Brain microvascular endothelial cell (primary cell): ENCODE measurements around the gene ZNF70.

Source experiments
- DNase-seq: peaks from one replicate; pipeline ENCODE4 v3.0.0-alpha.2; 2020
- H3K27ac ChIP-seq: fragments of 250-450 bp; sonication (Bioruptor Pico); 2 replicates; pipeline ENCODE4 v1.5.1; 2020; ENCODE audit warnings: mild to moderate bottlenecking, moderate library complexity
- H3K27me3 ChIP-seq: fragments of 250-450 bp; sonication (Bioruptor Pico); replicated peaks from 2 replicates; pipeline ENCODE4 v1.5.1; 2020; ENCODE audit warnings: mild to moderate bottlenecking
- H3K36me3 ChIP-seq: fragments of 250-450 bp; sonication (Bioruptor Pico); replicated peaks from 2 replicates; pipeline ENCODE4 v1.5.1; 2020; ENCODE audit warnings: mild to moderate bottlenecking
- H3K4me3 ChIP-seq: 2 replicates; pipeline ENCODE4 v1.5.1; 2011; ENCODE audit warnings: low read depth, mild to moderate bottlenecking, control low read depth, low read length, moderate library complexity
- in situ Hi-C: cut with HindIII; loops from 2 replicates; pipeline ENCODE4 v1.10.0; 2017; ENCODE audit warnings: low sequenced_read_pairs, low pct_ligation_motif_present
- TF ChIP-seq, protein P1 (sequence below): IDR thresholded peaks from 2 replicates; pipeline ENCODE4 v1.5.1; 2011; ENCODE audit warnings: low read depth, mild to moderate bottlenecking, moderate library complexity, low read length, control low read depth, inconsistent platforms; ENCODE audit errors: missing control alignments

The ZNF70 gene

DNA sequence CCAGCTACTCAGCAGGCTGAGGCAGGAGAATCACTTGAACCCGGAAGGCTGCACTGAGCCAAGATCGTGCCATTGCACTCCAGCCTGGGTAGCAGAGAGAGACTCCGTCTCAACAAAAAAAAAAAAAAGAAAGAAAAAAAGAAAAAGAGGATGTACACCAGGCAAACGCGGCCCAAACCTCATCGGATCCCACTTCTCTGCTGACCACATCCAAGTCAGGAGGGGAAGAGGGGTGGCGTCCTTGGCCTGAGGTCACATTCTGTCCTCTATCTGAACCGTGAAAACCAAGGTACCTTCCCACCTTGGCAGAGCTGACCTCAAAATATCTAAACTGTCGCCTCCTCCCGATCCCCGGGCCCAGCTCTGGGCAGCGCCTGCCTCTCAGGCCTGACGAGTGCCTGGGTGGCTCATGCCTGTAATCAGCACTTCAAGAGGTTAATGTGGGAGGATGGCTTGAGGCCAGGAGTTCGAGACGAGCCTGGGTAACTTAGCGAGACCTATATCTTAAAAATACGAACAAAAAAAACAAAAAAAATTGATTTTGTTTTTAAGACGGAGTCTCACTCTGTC lies 35.0 kb downstream of the ZNF70 start:
- TF ChIP-seq, protein P1, sequence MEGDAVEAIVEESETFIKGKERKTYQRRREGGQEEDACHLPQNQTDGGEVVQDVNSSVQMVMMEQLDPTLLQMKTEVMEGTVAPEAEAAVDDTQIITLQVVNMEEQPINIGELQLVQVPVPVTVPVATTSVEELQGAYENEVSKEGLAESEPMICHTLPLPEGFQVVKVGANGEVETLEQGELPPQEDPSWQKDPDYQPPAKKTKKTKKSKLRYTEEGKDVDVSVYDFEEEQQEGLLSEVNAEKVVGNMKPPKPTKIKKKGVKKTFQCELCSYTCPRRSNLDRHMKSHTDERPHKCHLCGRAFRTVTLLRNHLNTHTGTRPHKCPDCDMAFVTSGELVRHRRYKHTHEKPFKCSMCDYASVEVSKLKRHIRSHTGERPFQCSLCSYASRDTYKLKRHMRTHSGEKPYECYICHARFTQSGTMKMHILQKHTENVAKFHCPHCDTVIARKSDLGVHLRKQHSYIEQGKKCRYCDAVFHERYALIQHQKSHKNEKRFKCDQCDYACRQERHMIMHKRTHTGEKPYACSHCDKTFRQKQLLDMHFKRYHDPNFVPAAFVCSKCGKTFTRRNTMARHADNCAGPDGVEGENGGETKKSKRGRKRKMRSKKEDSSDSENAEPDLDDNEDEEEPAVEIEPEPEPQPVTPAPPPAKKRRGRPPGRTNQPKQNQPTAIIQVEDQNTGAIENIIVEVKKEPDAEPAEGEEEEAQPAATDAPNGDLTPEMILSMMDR: no peak
- no peaks in the 10 kb centered on the region for H3K27me3 ChIP-seq
- no peak for DNase-seq
- peaks cover 10% of the 10 kb centered on the region for H3K36me3 ChIP-seq
- no peak overlapping the region for H3K4me3 ChIP-seq
- H3K27ac ChIP-seq: no peak overlapping the region
- in situ Hi-C loops: no loop called here

DNA sequence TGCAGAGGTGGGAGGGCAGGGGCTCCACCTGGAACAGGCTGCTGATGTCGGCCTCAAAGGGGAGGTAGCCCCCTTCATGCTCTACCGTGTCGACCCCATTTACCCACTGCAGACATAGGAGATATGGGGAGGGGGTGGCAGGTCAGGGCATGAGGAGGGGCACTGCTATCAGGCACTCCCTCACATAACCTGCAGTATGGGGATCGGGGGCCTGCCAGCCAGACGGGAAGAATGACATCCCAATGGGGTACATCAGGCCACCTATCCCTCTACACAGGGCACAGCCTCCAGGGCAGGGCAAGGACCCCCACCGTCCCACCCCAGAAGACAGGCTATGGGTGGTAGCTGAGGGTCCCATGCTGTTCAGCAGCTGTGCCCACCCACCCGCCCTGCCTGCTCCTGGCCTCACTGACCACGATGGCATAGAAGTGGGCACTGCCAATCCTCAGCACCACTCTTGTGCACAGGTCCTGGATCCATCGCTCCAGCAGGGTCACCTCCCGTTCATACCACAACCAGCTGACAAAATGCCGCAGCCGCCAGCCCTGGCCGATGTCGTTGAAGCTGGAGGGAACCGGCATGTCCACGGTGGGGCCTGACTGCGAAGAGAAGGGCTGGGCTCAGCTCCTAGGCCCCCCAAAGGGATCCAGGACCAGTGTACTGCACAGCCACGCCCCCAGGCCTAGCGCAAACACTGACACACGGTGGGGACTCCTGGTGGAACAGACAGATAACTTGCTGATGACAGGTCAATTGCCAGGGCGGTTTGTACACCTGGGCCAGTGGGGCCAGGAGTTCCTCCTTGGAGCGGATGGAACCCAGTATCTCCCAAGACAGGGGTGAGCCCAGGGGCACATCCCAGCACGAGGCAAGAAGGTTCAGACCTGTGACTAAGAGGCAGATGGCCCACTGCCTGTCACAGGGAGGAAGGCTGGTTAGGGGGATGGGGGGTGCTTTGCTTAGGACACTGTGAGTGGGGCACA lies 36.0 kb downstream of the ZNF70 start:
- TF ChIP-seq, protein P1: no peak
- in situ Hi-C loops: no loop called here
- H3K4me3 ChIP-seq: no peak overlapping the region
- H3K36me3 ChIP-seq: peaks cover 12% of the 10 kb centered on the region
- no peaks in the 10 kb centered on the region for H3K27me3 ChIP-seq
- no peak overlapping the region for H3K27ac ChIP-seq
- no peak for DNase-seq

DNA sequence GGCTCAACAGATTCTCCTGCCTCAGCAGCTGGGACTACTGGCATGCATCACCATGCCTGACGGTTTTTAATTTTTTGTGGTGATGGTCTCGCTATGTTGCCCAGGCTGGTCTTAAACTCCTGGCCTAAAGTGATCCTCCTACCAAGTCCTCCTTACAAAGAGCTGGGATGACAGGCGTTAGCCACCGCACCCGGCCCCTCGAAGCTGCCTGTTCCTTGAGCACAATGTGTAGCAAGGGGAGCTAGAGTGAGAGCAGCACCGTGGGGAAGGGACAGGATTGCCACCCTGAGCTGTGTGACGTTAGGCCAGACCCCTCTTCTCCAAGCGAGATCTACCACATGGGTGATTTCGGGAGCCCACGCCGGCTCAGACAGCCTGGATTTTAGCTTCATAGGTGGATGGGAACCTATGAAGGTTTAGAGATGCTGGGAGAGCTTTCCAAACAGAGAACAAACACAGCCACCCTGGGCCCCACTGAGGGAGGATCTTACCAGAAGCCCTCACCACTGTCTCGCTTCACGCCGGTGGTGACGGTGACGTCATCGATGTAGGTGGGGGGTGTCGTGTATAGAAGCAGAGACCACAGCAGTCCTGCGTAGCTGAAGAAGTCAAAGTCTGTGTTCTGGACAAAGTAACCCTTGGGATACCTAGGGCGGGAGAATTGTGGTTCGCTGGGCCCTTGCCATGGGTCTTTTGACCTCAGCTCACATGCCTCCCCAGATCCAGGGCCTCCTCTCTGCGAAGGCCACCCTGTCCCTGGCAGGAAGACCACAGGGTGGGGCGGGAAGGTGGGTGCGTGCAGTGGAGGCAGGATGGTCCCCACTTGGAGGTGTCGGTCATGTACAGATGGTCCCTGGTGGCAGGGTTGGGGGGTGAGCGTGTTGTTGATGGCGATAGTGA lies 37.0 kb downstream of the ZNF70 start:
- H3K27me3 ChIP-seq: no peaks in the 10 kb centered on the region
- TF ChIP-seq, protein P1: no peak
- peaks cover 19% of the 10 kb centered on the region for H3K36me3 ChIP-seq

DNA sequence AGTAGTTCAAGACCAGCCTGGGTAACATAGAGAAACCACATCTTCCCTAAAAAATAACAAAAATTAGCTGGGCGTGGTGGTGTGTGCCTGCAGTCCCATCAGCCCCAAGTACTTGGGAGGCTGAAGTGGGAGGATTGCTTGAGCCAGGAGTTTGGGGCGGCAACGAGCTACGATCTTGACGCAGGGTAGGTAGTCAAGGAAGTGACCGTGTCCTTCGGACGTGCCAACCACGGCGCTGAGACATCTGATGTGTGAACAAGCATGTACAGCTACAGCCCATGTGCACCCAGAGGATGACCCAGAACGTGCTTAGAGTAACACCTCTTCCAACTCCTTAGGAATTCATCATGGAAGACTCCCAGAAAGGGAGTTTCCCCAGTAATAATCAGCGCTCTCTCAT lies 38.7 kb downstream of the ZNF70 start:
- Histone ChIP-seq H3K27me3 (no peaks in the 10 kb centered on the region), H3K4me3 (no peak overlapping the region), H3K36me3 (peaks cover 31% of the 10 kb centered on the region), H3K27ac (no peak overlapping the region)
- TF ChIP-seq, protein P1: no peak
- DNase-seq: no peak
- in situ Hi-C loops: no loop called here

More for the DNA sequence above, 37.0 kb downstream of the ZNF70 start:
- Histone ChIP-seq H3K27ac (no peak overlapping the region), H3K4me3 (no peak overlapping the region)
- no peak for DNase-seq
- in situ Hi-C loops: no loop called here

DNA sequence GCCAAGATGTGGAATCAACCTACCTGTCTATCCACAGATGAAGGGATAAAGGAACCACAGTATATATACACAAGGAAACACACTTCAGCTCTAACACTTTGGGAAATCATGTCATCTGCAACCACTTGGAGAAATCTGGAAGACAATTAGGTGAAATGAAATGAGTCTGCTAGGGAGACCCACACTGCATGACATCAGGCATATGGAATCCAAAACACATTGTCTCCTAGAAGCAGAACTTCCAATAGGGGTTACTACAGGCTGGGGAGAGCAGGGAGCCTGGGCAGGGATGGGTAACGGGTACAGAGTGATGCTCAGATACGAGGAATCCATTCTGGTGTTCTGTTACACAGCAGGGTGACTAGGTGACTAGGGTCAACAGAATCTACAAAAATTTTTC lies 41.8 kb downstream of the ZNF70 start:
- TF ChIP-seq, protein P1: no peak
- H3K4me3 ChIP-seq: no peak overlapping the region
- no peaks in the 10 kb centered on the region for H3K27me3 ChIP-seq
- in situ Hi-C loops: no loop called here
- no peak overlapping the region for H3K27ac ChIP-seq
- DNase-seq: no peak
- peaks cover 54% of the 10 kb centered on the region for H3K36me3 ChIP-seq
